NCI-H510A treated with DMSO at 0.1 percent for 48 hours (cell line): ENCODE results near the gene CST3.
"Not testable (repeated sequence)": the region's sequence is repeated elsewhere in the genome, so short reads cannot be mapped to it uniquely, and the experiment has no call there.

Experiments used
- DNase-seq: peaks from one replicate; lab custom pipeline; 2025; lab: John Stamatoyannopoulos, UW

The CST3 gene

DNA sequence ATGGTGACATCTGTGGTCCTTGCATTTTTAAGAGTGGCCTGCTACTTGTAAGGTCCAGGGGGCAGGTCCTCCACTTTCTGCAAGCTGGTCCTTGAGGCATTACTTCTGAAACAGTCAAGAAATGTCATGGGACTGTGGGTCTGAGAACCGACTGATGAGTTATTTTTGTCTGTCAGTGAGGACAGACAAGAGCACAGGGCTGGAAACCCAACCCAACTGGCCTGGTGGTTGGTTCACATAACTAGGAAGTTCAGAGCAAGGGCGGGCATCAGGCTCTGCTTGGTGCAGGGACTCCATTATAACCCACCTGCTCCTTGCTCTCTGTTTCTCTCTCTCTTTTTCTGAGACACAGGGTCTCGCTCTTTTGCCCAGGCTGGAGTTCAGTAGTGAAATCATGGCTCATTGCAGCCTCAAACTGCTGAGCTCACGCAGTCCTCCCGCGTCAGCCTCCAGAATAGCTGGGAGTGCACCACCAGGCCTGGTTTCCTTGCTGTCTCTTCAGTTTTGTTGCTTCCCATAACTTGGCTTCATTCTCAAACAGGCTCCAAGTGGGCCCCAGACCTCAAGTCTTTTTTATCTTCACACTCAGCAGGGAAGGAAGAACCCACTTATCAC is 9.2 kb downstream of the CST3 start:
- no peak for DNase-seq

DNA sequence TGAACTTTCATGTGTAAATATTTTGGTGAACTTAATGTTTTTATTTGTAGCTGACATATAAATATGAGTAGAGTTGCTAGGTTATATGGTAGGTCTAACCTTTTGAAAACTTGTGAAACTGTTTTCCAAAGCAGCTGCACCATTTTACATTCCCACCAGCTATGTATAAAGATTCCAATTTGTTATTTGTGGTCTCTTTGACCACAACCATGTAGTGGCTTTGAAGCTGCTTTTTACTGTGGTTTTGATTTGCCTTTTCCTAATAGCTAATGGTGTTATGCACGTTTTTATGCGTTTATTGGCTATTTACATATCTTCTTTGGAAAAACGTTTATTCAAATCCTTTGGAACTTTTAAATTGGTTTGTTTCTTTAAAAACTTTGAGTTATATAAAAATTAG is 10.3 kb downstream of the CST3 start:
- no peak for DNase-seq

DNA sequence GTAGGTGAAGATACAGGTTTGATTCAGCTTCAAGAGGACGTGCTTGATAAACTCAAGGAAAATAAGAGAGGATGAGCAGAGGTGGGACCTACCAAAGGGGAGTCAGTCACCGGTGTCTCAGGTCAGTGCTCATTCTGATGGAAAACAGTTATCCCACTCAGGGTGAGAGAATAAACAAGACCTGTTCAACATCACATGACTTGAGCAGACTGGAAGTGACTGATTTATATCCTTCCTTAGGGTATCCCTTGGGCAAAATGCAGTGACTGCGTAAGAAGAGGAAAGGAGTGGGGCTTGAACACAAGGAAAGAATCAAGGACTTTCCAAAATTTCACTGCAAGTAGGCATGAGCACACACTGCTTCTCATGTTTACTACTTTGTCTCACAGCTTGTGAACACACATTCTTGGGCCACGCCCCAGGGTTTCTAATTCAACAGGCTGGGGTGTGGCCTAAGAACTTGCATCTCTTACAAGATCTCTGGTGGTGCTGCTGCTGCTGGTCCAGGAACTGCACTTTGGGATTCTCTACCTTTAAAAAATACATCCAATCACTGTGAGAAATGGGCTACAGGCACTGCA is 11.6 kb downstream of the CST3 start:
- no peak for DNase-seq

DNA sequence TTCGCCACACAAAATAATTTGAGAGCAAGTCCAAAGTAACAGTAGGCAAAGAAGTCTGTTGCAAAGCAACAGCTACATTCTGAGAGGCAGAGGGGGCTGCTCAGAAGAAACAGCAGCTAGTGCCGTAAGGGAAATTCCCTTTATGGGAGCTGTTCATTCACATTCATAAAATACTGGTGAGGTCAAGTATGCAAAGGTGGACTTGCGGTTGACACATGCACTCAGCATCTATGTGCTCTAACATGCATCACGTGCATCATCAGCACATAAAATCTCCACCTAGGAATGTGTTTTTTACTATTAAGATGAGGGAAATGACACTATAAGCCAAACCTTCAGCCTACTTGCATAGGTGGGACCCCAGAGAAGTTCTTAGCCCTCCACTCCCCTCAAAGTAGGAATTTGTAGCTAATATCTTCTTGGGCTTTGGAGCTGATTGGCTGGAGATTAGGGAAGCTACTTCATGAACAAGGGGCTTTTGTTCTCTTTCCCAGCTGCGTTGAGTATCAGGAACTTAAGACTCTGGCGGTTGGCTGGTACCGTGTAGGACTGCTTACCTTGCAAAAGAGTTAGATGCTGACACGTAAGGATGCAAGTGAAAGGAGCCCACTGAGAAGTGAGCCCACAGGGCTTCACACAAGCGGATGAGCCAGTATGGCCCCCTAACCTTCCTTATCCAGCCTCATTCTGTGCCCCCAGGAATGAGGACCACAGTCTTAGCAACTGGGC is 12.4 kb downstream of the CST3 start:
- DNase-seq: no peak

DNA sequence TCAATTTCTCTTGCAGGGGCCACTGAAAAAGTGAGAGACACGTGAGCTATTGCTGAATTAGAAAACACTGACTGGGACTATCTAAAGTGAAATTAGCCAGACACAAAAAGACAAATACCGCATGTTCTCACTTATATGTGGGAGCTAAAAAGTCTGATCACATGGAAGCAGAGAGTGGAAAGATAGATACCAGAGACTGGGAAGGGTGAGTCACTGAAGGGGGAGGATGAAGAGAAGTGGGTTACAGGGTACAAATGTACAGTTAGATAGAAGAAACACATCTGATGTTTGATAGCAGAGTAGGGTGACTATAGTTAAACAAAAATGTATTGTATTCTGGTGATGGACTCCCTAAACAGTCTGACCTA is 13.4 kb downstream of the CST3 start:
- no peak for DNase-seq

DNA sequence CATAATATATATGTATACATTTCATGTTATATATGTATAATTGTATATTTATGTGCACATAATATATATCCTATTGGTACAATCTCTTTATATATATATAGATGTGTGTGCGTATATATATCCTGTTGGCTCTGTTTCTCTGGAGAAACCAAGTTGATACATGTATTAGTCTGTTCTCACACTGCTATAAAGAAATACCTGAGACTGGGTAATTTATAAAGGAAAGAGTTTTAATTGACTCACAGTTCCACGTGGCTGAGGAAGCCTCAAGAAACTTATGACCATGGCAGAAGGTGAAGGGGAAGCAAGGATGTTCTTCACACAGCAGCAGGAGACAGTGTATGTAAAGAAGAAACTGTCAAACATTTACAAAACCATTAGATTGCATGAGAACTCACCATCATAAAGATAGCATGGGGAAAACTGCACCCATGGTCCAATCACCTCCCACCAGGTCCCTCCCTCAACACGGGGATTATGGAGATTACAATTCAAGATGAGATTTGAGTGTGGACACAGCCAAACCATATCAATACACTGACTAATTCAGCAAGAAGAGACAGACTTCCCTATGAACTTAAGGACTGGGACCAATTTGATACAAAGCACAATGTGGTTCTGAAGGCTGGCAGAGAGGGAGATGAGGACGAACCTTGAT is 14.0 kb downstream of the CST3 start:
- no peak for DNase-seq

DNA sequence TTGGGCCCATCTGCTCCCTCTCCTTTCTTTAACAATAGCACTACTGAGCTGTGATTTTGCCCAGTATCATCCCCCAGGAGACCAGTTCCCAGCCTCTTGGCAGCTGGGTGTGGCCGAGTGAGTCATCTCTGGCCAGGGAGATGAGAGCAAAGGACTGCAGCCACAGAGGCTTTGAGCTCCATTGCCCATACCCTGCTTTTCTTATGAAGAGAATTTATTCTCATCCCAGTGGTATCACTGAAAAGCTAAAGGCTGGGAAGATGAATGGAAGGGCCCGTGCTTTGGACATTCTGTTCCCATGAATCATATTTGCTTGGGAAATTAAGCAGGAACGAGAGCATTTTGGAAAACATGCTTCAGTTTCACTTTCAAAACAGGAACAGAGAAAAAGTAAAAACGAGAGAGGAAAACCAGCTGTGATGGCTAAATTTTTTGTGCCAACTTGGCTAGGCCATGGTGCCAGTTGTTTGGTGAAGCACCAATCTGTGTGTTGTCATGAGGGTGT is 14.9 kb downstream of the CST3 start:
- DNase-seq: no peak

DNA sequence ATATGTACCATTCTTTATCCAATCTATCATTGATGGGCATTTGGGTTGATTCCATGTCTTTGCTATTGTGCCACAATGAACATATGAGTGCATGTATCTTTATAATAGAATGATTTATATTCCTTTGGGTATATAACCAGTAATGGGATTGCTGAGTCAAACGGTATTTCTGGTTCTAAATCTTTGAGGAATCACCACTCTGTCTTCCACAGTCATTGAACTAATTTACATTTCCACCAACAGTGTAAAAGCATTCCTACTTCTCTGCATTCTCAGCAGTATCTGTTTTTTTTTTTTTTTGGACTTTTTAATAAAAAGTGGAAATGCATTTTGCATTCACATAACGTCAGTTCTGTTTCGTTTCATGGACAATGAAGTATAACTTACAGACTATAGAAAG is 15.4 kb downstream of the CST3 start:
- not testable (repeated sequence) for DNase-seq

DNA sequence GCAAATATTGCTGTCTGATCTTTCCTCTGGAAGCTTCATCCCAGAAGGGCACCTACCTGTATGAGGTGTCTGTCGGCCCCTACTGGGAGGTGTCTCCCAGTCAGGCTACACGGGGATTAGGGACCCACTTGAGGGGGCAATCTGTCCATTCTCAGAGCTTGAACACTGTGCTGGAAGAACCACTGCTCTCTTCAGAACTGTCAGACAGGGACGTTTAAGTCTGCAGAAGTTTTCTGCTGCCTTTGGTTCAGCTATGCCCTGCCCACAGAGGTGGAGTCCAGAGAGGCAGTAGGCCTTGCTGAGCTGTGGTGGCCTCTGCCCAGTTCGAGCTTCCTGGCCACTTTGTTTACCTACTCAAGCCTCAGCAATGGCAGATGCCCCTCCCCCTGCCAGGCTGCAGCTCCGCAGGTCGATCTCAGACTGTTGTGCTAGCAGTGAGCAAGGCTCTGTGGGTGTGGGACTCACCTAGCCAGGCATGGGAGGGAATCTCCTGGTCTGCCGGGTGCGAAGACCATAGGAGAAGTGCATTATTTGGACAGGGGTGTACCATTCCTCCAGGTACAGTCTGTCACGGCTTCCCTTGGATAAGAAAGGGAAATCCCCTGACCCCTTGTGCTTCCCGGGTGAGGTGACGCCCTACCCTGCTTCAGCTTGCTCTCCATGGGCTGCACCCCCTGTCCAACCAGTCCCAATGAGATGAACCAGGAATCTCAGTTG is 16.9 kb downstream of the CST3 start:
- DNase-seq: not testable (repeated sequence)

DNA sequence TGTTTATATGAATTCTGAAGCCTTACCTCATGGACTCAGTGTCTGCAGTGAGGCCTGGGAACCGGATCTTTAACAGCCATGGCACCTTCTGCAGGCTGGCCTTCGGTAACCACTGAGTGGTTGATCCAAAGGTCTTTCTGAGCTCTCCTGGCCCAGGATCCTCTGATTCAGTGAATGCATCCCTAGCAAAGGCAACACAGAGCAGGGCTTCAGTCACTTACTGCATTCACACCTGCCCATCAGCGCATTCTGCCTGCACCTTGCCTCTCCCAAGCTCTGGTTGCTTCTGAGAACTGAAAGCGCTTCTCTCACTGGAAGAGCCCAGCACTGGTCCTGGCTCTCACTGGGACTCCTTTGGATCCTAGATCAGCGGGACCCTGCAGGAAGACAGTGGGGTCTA is 23.6 kb downstream of the CST3 start:
- no peak for DNase-seq

DNA sequence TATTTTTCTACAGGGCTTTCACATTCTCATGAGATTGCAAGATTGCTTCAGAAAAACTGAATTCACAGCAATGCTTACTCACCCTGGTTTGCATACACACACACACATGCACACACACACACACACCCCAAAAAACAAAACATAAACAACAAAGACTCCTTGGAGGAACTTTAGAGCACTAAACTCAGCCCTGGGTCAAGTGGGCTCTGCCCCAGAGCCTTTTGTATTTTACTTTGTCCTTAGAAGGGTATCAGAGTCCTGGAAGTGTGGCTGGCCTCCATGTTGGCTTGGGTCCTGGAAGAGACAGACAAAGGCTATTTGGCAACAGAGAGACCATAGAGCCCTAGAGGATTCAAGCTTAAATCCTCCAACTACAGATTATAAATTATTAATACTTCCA is 24.1 kb downstream of the CST3 start:
- DNase-seq: no peak

DNA sequence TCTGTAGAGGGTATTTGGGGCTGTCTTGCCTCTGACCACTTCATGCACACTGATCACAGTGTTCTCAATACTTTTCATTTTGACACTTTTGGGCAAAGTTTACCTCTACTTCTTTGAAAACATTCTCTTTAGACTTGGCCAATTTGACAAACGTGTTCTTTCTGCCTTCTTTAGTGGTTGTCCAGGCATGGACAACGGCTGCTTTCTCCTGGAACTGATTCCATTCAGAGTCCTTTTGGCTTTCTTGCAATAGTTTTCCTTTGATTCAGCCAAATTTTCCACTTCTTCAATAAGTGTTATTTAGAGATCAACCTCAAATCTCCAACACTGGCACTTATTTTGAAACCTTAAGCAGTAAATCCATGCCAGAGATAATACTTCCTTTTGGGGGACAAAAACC is 25.4 kb downstream of the CST3 start:
- DNase-seq: no peak

DNA sequence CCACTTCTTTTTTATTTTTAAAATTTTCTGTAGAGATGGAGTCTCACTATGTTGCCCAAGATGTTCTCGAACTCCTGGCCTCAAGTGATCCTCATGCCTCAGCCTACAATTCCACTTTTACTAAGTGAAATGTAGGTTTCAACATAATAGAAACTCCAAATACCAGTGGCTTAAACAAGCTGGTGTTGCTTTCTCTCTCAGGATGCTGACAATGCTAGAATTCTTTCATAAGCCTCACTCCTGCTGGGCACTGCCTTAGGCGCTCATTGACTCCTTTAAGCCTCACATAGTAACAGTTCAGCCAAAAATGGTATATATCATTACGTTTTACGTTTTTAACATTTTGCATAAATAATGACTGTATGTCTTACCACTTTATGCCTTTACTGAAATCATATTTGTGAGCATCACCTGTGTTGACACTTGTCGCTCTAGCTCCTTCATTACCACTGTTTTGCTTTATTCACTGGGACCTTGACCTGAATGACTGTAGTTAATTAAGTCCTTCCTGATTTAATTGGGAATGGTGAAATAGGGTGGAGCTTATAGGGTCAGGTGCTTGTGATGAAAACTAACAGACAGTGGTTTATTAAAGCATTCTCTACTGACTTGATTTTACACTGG is 28.2 kb downstream of the CST3 start:
- no peak for DNase-seq

DNA sequence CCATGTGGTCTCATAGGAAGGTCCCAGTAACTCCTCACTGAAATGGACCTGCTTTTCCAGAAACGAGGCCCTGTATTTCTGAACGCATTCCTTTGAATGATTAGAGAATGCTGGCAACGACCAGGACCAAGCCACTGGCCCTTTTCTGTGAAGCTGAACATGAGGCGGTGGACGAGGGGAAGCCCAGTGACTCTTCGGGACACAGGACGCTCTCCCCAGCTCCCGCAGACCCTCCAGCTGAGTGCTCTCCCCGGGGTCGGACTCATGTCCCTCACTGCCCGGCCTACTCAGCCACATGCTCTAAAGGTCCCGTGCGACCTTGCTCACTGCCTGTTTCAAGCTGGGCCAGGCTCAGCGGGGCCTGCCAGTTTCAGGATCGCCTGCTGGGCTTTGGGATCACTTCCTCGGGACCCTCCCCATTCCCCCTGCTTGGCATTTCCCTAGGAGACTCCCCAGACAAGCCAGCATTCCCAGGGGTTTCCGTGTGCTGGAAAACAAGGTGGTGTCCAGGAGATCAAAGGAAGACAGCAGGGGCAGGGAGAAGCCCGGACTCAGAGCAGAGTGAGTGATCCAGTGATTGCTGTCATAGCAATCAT is 29.4 kb downstream of the CST3 start:
- DNase-seq: no peak

DNA sequence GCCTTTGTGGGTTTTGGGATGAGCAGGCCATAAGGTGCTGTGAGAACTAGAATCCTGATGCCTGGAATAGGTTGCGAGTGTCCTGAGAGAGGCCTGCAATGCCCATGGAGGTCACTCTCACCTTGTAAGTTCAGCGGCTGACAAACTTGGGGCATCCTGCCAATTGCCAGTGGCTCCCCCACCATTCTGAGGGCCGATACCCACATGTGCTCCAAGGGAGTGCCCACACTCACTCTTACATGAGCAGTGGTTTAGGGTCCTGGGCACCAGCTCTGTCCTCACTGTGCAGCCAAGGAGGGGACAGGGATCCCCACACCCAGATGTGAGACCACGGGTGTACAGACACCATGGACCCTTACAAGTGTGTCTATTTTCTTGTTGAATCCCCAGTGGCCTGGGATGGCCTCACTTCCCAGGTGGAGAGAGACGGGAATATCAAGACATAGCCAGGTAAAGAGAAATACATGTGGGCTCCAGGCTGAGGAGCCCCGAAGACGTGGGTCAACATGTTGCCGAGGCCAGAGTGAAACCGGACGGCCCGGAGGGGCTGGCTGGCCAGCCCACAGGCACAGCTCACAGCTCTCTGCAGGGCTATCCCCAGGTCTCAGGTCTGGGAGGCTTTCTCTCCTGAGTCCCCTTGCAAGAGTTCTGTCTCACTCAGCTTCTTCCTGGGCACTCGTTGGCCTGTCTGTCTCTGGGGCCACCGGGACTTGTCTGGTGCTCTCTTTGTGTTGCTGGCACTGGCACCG is 30.1 kb downstream of the CST3 start:
- DNase-seq: no peak

DNA sequence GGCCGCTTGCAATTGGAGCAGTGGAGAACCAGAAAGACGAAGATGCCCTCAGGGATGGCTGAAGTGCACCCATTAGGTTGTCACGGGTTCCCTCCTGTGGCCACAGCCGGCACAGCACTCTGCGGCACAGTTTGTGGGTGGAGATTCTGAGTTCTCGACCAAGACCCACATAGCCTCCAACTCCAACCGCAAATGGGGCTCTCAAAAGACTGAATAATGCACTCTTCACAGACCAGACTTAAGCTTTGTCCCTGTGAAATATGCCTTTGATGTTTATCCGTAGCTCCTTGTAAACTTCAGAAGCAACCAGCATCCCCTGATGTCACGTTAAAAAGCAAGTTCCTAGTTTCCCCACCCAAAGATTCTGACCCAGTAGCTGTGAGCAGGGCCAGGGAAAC is 31.1 kb downstream of the CST3 start:
- peak; percentile 64 for DNase-seq

DNA sequence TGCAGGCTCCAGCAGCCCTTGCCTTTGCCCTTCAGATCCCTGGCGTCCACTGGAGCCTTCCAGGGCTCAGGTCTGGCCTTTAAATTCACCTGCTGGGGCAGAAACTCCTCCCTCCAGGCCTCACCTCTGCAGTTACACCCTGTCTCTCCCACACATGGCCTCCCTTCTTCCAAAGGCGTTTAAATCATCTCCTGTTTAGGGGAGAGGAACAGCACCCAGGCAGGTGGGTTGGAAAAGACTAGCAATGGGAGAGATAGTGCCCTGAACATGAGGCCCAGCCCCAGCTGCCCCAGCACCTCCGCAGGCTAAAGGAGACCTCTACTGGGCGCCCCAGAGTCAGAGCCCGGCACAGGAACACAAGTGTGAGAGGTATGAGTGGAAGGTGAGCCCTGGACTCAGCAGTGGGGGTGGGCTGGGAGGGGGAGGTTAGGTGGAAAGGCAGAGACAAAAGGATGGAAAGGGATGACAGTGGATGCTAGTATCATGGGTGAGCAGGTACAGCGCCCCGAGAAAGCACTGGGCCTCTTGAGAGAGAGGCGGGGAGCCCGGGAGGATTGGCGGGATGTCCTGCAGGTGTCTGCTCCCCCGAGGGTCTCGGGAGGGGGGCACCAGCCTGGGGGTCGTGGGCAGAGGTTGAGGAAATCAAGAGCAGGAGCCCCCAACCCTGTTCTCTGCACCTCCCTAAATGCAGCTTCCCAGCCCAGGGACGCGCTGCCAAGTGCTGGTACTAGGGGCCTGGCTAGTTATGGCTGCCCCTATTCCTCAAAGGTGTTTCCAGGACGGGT is 31.7 kb downstream of the CST3 start, which contains the start of gene CST9:
CST9 (minus strand) TSS at position 51 of the 785 bp plus-strand sequence. CDS start 53 bp downstream, outside the sequence.
- no peak for DNase-seq

DNA sequence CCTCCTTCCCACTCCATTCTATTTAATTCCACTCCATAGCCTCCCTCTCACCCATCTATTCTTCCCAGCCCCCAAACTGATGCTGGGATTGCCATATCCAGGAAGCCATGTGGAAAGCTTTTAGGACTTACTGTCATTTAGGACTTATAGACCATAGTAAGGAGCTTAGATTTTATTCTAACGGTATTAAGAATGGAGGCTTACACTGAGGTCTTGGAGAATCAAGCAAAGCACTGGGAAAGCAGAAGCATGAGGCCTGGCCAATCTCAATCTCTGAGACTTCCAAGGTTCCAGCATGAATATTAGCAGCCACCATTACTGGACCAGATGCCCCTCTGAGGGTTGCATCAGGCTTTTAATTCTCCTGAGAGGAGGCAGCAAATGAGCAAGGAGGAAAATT is 33.4 kb downstream of the CST3 start:
- no peak for DNase-seq

DNA sequence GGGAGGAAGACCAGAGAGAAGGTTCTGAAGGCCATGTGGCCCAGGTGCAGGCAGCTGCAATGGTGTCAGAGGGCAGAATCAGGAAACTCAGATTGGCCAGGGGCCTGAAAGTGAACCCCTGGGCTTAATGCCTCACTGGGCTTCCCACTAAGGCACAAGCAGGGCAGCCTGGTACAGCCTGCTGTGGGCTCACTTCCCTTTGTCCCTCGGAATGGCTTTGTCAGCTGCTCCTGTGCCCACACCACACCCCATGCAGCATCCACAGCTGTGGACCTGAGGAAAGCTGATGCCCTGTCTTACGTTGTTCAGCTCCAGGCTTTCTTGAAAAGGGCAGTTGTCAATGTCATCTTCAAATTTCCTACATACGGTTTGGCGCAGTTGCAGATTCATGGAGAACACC is 34.4 kb downstream of the CST3 start:
- no peak for DNase-seq

DNA sequence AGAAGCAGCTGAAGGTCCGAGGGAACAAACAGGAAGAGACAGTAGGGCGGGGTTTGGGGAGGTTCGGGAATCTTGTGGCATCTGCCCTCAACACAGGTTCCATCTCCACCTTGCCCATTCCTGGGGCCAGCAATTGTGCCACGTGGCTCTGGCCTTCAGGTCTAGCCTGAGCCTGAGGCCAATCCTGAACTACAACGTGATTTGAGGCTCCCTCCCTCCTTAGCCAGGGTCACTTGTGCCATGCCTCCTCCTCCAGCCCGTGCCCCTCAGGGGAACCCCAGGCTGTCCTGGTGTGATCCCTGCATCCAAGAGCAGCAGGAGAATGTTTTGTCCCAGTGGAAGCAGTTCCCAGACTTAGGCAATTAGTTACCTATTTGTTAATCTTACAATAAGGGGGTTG is 35.1 kb downstream of the CST3 start:
- DNase-seq: no peak
